D721Med (cell line): ENCODE results near the gene CCN5.
"Not testable (repeated sequence)": the region's sequence is repeated elsewhere in the genome, so short reads cannot be mapped to it uniquely, and the experiment has no call there.

Source experiments
- DNase-seq: peaks from one replicate; pipeline ENCODE4 v3.0.0; 2011; ENCODE audit warnings: low spot score; ENCODE audit not compliant: insufficient read length
- FAIRE-seq: peaks from 2 replicates; lab custom pipeline; 2011; peaks lifted over from hg19 to GRCh38; lab: Jason Lieb, UNC
- CTCF ChIP-seq: IDR thresholded peaks from 2 replicates; pipeline ENCODE4 v1.5.1; 2012; ENCODE audit warnings: mild to moderate bottlenecking, control low read depth; ENCODE audit not compliant: insufficient read depth; ENCODE audit errors: missing control alignments

Gene CCN5

GRCh38 chr20:44696315-44696714, 18.9 kb upstream of the CCN5 start:
- no peak for DNase-seq
- no peak for TF ChIP-seq CTCF
- no peak for FAIRE-seq

- FAIRE-seq, DNase-seq: not testable (repeated sequence)
Measured at GRCh38 chr20:44697041-44697440, 18.1 kb upstream of the CCN5 start.

- DNase-seq = no peak
- no peak for TF ChIP-seq CTCF
- FAIRE-seq = no peak
Measured at GRCh38 chr20:44698351-44698750, 16.8 kb upstream of the CCN5 start.

GRCh38 chr20:44700306-44700705, 14.9 kb upstream of the CCN5 start:
- no peak for TF ChIP-seq CTCF
- DNase-seq = no peak
- no peak for FAIRE-seq

- DNase-seq = no peak
- TF ChIP-seq CTCF = no peak
Measured at GRCh38 chr20:44701118-44701857, 13.9 kb upstream of the CCN5 start.

DNA sequence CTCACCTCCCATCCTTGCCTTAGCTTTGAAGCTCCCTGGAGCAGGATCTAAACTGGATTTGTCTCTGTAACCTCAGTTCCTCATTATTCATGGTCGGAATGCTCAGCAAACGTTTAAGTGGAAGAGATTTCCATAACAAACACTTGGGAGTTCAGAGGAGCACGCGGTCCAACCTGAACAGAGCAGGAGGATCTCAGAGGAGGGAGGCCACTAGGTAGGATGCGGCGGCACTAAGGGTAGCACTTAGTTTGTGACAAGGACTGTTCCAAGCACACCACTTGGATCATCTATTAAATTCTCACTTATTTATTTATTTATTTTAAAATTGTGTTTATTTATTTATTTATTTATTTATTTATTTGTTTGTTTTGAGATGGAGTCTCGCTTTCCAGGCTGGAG, 13.3 kb upstream of the CCN5 start:
- FAIRE-seq (no peak), DNase-seq (no peak)
- TF ChIP-seq CTCF = no peak

More at GRCh38 chr20:44701118-44701857, 13.9 kb upstream of the CCN5 start:
- no peak for FAIRE-seq

- no peak for DNase-seq
- no peak for FAIRE-seq
- TF ChIP-seq CTCF = no peak
Measured at GRCh38 chr20:44702776-44703175, 12.4 kb upstream of the CCN5 start.
